ENCODE data around the gene SPIN1. TPM values are rescaled to one million over a fixed set of nuclear protein-coding genes. Genes with fewer than 3 reads are reported as not detected.

SPIN1 gene
- total RNA-seq, 2 donors from 2014 or later: 57.5 to 70.4 TPM

DNA sequence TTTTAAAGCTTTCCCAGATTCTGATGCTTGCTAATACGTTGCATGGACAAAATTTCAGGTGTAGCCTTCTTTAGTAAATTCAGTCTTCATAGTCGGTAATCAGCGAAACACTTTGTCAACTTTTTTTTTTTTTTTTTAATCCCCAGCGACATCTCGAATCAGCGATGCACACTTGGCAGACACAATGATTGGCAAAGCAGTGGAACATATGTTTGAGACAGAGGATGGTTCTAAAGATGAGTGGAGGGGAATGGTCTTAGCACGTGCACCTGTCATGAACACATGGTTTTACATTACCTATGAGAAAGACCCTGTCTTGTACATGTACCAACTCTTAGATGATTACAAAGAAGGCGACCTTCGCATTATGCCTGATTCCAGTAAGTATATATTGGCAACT, 80.0 kb downstream of the SPIN1 start:
- DNase-seq (no peak), ATAC-seq (no peak)
- intact Hi-C loops (cut with DNase I, micrococcal nuclease): no loop called here

DNA sequence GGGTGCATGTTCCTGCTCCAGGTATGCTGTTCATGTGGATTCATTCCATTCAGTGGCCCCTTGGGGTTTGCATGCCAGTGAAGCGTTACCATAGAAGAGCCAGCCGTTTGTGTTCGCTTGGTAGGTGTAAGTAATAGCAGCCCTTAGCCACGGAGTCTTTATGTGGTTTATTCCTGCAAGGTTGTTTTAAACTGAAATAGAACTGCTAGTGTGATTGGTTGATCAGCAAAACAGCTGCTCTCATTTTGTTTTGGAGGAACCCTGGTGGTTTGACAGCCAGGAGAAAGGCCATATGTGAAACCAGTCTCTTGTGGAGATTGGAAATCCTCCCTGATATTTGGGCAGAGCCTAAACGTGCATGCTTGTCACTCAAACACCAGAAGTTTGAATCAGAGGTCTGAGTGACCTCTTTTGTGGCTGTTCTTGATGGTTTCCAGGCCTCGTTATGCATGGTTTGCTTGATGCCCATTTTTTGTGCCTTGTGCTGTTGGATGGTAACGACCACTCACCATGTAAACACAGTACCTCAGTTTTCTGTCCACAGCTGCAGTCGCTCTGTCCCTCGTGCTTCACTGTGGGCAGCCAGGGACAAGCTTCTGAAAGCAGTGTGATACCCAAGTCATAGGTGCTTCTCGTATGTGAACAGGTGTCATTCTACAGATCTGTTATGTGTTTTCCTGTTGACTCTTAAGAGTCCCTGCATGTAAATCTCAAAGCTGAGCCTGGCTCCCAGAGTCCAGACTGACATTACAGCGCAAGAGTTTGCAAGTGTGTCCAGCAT, 88.4 kb downstream of the SPIN1 start:
- intact Hi-C loops (cut with DNase I, micrococcal nuclease): no loop called here
- ATAC-seq (no peak), DNase-seq (no peak)

DNA sequence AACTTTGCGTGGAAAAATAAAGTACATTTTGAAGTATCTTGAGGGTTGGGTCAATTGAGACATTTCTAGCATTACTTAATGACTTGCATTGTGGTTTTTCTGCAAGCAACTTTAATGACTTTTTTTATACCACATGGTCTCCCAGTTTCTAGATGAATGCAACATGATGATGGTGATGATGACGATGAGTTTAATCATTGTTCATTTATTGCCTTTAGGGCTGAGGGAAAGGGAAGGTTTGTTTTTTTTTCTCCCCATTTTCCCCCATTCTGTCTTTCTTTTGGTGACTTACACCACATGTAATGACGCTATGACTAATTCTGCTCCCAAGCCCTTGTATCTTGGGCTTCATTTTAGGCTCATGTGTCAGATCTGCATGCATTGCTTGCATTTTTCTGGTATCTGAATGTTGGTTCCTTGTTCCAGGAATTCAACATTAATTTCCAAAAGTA, 89.1 kb downstream of the SPIN1 start:
- ATAC-seq (no peak), DNase-seq (no peak)
- intact Hi-C loops (cut with DNase I, micrococcal nuclease): no loop called here

DNA sequence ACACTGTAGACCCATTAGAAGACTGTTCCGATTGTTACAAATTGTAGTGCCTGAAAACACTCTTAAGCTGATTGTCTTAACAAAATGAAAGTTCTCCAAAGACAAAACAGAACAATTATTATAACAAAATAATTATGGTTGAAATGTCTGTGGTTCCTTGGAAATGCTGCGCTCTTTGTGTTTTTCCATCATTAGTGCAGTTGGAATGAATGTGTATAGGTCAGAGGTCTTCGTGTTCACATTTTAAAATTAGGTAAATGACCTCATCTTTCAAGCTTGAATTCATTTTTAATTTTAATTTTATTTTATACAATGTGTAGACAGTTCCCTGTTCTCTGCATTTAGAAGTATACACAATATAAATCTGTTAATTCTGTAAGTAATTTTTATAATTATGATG, 90.0 kb downstream of the SPIN1 start:
- intact Hi-C loops (cut with DNase I, micrococcal nuclease): no loop called here
- DNase-seq (no peak), ATAC-seq (no peak)

DNA sequence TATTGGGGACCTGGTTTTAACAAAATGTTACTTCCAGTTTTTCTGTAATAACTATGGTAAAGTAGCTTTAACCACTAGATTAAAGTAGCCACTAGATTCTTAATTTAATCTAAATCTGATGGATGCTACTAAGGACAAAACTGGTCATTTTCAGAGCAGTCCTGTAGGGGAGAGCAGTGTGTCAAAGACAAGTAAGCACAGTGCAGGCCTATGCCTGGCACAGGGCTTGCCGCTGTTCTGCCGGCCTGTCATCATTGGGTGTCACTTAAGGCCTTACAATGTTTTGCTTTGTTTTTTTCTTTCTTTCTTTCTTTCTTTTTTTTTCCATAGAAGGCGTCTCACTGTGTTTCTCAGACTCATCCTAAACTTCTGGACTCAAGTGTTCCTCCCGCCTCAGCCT, 93.7 kb downstream of the SPIN1 start:
- ATAC-seq (no peak), DNase-seq (no peak)
- intact Hi-C loops (cut with DNase I, micrococcal nuclease): no loop called here

DNA sequence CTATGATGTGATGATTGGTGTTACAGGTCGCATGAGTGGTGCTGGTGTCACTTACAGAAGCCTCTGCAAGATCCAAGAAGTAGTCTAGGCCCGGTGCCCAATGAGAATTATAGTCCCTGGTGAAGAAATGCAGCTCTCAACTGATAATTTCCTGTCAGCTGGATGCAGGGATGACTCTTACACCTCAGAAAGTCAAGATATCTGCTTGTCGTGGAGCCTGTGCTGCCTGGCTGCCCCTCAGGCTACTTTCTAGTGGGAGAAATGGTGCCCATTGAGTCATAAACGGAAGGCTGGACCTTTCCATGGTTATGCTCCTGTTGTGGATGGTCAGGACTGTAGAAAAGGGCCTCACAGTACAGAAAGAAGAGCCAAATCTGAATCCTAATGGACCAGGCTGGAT, 99.9 kb downstream of the SPIN1 start:
- ATAC-seq: no peak
- DNase-seq: no peak
- intact Hi-C loops (cut with DNase I, micrococcal nuclease): no loop called here

DNA sequence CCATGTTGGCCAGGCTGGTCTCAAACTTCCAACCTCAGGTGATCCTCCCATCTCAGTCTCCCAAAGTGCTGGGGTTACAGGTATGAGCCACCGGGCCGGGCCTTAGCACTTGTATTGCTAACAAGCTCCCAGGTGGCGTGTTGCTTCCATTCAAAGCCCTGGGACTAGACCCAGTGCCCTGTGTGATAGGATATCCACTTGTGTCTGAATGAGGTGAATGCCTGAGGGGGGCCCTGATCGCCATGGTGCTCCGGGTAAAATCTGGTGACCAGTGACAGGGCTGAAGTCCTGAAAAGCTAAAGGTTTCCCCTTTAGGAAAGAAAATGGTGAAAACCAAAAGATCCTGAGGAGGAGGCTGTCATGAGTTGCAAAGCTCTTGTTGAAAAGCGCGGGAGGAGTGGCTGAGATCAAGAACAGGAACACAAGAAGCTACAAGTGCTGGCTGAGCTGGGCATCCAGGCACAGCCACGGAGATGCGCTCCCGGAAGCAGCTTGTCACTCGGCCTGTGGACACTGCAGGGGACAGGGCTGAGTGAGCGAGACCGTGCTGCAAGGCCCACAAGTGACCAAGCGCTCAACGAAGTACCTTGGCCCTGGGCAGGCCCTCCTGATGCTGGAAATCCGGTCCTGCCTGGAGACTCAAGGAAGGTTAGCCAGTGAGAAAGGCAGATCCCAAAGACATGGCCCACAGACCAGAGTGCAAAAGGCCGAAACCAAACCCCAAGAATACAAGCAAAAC, 106.9 kb downstream of the SPIN1 start:
- intact Hi-C loops (cut with DNase I, micrococcal nuclease): no loop called here
- no peak for ATAC-seq
- no peak for DNase-seq

DNA sequence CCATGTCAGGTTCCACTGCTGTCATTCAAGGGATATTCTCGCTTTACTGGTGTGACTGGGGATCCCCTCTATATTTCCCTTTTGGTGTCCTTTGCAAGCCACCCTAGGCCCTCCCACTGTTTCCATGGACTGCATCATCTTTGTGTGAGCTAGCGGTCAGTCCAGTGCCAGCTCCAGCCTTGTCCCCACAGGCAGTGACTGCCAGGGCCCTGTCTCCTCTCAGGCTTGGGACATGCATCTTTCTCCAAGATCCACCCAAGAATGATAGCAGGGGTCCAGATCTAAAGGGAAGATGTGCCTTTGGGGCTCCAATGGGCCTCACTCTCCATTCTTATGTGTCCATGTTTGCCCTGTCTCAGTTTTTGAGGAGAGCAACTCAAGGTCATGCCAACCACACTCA, 109.0 kb downstream of the SPIN1 start:
- no peak for DNase-seq
- intact Hi-C loops (cut with DNase I, micrococcal nuclease): no loop called here
- ATAC-seq: no peak

DNA sequence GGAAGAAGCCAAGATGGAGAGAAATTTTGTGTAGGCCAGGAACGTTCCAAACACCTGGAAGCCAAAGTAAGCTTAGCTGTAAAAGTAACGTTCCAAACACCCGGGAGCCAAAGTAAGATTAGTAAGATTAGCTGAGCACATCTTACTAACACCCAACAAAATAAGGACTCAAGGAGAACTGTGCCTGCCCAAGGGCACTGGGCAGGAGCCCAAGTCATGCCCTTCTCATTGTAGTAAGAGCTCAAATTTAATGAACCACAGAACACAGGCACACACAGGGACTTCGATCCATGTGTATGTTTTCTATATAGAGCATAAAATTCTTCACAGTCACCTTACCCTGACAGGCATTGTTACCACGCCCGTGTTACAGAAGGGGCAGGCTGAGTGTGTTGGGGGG, 110.6 kb downstream of the SPIN1 start:
- ATAC-seq (no peak), DNase-seq (no peak)
- intact Hi-C loops (cut with DNase I, micrococcal nuclease): no loop called here

DNA sequence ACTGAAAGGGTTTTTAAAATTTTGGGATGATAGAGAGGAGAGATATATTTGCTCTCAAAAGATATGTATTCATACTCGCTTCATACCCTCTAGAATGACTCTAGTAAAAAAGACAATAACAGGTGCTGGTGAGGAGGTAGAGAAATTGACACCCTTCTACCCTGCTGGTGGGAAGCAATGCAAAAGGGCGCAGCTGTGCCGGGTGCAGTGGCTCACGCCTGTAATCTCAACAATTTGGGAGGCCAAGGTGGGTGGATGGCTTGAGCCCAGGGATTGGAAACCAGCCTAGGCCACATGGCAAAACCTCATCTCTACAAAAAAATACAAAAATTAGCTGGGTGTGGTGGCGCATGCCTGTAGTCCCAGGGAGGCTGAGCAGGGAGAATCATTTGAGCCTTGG, 112.8 kb downstream of the SPIN1 start:
- intact Hi-C loops (cut with DNase I, micrococcal nuclease): no loop called here
- no peak for DNase-seq
- ATAC-seq: no peak

DNA sequence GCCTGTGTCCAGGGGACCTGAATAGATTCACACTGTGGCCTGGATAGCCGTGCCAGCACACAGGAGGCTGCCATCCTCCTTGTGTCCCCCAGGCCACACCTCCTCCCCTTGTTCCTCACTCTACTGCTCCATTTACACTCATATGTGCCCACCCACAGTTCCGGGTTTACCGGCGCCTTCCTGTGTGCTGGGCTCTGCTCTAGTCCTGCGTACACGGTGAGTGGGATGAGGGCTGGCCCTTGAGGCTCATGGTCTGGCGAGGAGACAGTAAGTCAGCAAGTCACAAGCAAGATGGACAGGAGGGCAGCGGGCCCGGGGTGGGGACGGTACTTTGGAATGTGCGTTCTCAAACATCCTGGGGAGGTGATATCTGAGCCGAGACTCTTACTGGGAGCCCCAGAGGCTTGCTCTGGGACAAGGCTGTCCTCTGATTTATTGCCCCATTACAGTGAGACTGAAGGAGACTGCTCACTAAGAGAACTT, 114.3 kb downstream of the SPIN1 start:
- intact Hi-C loops (cut with DNase I, micrococcal nuclease): no loop called here
- ATAC-seq (no peak), DNase-seq (no peak)

DNA sequence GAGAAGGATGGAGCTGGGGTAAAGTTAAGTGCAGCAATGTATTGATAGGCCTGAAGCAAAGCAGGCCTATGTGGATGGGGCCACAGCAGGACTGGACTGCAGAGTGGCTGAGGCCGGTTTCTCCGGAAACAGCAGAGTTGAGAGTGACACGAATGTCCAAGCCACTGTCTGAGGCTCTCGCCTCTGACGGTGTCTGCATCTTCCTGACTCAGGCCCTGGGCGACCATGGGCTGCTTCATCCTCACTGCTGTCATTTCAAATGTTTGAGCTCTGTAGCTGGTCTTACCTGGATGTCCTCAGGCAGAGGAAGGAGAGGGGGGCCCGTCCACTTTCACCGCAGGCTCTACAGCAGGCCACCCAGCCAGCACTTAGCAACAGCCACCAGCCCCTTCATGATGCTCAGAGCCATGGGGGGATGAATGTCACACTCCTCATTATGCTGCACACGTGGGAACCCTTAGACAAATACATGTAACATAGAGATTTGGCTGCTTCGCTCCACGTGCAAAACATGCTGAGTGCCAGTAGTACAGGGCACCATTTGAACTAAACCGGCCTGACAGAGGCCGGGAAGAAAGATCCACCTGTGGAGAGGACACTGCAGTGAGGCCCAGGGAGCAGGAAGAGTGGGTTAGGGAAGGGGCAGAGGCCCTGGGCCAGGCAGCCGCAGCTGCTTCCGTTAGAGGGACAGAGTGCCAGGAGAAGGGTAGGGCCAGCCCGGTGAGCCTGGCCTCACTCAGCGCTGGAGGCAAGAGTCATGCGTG, 115.0 kb downstream of the SPIN1 start:
- no peak for ATAC-seq
- intact Hi-C loops (cut with DNase I, micrococcal nuclease): no loop called here

DNA sequence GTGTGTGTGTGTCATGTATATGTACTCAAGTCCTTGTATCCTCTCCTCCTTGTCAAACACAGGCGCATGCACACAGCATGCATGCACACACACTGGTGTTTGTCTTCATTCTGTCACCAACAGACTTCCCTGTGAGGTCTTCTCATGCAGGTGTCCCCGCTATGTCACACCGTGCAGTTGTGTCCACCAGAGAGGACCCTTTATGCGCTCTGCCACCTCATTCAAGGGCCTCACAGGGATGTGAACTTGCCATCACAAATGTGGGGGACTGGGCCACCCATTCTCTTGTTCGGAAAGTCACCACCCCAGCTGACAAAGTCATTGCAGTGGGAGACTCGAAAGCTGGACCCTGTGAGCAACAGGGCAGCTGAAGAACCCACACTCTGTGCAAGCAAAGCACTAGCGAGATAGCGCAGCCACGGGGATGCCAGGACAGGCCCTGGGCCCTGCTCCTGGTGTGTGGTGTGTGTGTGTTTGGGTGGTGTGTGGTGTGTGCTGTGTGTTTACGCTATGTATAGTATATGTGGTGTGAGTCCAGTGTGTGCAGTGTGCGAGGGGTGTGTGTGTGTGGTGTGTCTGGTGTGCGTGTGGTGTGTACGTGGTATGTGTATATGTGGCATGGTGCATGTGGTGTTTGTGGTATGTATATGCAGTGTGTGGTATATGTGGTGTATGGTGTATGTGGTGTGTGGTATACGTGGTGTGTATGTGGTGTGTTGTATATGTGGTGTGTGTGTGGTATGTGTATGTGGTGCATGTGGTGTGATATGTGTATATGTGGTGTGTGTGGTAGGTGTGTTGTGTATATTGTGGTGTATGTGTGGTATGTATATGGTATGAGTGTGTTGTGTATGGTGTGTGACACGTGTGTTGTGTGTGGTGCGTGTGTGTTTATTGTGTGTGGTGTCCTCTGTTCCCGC, 115.9 kb downstream of the SPIN1 start:
- ATAC-seq (no peak), DNase-seq (no peak)
- intact Hi-C loops (cut with DNase I, micrococcal nuclease): no loop called here

More for the DNA sequence above, 115.0 kb downstream of the SPIN1 start:
- no peak for DNase-seq

DNA sequence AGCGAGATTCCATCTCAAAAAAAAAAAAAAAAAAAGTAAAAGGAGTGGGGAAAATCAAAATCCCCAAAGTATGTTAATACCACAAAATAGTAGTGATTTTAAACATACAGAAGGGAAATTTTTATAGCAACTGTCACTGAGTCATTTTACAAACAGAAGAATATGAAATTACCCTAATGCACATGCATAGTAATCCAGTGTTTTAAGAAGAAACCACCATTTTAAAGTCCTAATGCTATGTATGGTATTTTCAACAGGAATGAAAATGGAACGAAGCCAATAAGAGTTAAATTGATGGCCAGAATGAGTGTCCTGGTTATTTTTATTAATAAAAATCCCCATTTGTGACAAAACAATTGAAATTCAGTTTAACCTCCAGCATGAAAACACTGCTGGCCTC, 120.1 kb downstream of the SPIN1 start:
- intact Hi-C loops (cut with DNase I, micrococcal nuclease): no loop called here
- ATAC-seq (no peak), DNase-seq (no peak)

DNA sequence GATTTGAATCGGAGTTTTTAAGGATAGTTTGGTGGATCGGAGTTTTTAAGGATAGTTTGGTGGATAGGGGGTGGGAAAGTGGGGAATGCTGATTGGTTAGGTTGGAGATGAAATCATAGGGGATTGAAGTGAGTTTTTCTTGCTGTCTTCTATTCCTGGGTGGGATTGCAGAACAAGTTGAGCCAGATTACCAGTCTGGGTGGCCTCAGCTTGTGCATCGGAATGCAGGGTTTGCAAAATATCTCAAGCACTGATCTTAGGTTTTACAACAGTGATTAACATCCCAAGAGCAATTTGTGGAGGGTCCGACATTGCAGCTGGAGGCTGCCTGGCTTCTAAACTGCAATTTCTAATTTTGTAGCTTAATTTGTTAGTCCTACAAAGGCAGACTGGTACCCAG, 123.7 kb downstream of the SPIN1 start:
- intact Hi-C loops (cut with DNase I, micrococcal nuclease): no loop called here
- ATAC-seq (no peak), DNase-seq (no peak)

DNA sequence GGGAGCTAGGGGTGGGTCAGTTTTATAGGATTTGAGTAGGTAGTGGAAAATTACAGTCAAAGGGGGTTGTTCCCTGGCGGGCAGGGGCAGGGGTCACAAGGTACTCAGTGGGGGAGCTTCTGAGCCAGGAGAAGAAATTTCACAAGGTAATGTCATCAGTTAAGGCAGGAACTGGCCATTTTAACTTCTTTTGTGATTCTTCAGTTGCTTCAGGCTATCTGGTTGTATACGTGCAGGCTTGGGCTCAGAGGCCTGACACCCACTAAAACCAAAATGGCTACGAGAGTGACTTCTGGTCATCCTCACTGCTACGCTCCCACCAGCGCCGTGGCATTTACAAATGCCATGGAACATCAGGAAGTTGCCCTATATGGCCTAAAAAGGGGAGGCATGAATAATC, 126.0 kb downstream of the SPIN1 start:
- intact Hi-C loops (cut with DNase I, micrococcal nuclease): no loop called here
- DNase-seq (no peak), ATAC-seq (no peak)

DNA sequence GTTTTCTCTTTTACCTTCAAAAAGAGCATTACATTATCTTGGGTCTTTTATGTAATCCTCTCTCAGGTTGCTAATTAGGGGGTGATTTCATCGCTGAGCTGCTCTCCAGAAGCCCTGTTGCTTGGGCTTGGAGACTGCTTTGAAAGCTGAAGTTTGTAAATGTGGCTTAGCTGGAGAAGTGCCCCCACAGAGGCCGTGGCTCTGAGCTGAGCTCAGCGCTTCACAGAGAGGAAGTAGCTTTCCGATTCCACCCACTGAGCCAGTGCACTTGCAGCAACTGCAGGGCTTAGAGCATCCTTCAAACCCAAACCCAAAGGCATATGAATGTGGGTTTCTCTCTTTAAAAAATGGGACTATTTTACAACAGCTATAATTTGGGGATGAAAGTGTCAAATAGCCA, 133.1 kb downstream of the SPIN1 start:
- intact Hi-C loops (cut with DNase I, micrococcal nuclease): no loop called here
- no peak for DNase-seq
- ATAC-seq: no peak

DNA sequence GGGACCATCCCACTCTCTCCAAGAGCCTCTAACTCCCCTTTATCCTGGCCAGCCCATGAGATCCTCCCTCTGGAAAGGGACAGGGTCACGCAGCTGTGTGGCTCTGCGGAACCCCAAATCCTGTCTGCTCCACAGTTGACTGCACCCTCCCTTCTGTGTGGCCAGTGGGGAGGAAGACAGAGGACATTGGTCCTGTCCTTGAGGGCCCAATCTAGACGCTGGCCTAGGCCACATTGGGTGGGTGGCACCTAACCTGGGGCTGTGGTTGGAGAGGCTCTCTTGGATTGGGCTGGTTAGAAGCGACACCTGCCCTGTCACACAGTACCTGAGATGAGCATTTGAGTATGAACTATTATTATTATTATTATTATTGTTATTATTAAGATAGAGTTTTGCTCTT, 134.1 kb downstream of the SPIN1 start:
- ATAC-seq (no peak), DNase-seq (no peak)

DNA sequence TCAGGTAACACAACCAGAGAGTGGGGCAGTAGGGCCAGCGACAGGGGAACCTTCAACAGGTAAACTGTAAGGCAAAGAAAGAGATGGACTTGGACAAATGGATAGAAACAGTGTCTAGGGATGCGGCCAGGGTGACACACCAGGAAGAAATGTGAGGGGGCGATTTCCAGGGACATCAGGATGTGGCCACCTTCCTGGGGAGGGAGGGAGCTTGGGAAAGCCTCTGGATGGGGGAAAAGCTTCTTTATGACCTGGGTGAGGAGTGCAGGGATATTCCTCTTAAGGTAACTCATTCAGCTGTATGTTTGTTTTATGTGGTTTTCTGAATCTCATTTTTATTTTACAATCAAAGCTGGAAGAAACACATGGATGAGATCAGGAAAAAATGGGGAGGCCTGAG, 134.8 kb downstream of the SPIN1 start:
- intact Hi-C loops (cut with DNase I, micrococcal nuclease): no loop called here
- DNase-seq (no peak), ATAC-seq (no peak)

More for the DNA sequence above, 134.1 kb downstream of the SPIN1 start:
- intact Hi-C loops (cut with DNase I, micrococcal nuclease): no loop called here

All from left colon (tissue), 2 donors.